ENCODE measurements around the gene SEPTIN1. TPM values are rescaled to one million over a fixed set of nuclear protein-coding genes. Genes with fewer than 3 reads are reported as not detected.
"Not testable (repeated sequence)": the region's sequence is repeated elsewhere in the genome, so short reads cannot be mapped to it uniquely, and the experiment has no call there.

SEPTIN1 gene
- total RNA-seq, 3 donors from 2014 or later (not counting 1 experiment from before 2014, with no cell fraction given), result 196 to 210 (median 205) TPM

DNA sequence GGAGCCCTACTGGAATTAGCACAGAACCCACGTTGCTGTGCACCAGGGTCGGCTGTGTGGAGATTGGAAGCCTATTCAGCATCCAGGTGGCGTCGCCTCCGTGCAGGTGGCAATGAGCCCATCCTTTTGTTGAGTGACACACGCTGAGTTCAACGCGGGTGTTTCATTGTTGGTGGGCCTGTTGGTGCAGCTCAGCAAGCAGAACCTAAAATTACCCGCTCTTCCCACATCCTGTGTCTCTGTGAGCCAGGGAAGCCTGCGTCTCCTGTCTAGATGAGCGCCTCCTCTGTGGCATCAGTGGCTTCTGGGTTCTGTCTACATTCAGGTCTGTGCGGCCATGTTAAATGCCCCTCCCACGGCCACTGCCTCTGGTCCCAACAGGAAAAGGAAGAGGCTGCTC is 41.7 kb downstream of the SEPTIN1 start:
- H3K9me3 Mint-ChIP-seq, result no peaks in the 10 kb centered on the region
- H3K4me1 Mint-ChIP-seq, result peaks cover 6 to 7% of the 10 kb centered on the region in 2 donors
- TF ChIP-seq, protein P1, sequence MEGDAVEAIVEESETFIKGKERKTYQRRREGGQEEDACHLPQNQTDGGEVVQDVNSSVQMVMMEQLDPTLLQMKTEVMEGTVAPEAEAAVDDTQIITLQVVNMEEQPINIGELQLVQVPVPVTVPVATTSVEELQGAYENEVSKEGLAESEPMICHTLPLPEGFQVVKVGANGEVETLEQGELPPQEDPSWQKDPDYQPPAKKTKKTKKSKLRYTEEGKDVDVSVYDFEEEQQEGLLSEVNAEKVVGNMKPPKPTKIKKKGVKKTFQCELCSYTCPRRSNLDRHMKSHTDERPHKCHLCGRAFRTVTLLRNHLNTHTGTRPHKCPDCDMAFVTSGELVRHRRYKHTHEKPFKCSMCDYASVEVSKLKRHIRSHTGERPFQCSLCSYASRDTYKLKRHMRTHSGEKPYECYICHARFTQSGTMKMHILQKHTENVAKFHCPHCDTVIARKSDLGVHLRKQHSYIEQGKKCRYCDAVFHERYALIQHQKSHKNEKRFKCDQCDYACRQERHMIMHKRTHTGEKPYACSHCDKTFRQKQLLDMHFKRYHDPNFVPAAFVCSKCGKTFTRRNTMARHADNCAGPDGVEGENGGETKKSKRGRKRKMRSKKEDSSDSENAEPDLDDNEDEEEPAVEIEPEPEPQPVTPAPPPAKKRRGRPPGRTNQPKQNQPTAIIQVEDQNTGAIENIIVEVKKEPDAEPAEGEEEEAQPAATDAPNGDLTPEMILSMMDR (IDR thresholded peaks at IDR 0.05), result no peak
- no peaks in the 10 kb centered on the region for H3K27me3 ChIP-seq (ENCODE audit: control insufficient read depth, insufficient read depth, low read length)
- no peak overlapping the region for H3K4me3 Mint-ChIP-seq
- no peak for ATAC-seq
- intact Hi-C loops (cut with micrococcal nuclease), result no loop called here
- no peaks in the 10 kb centered on the region for H3K9me3 ChIP-seq (ENCODE audit: control insufficient read depth, insufficient read depth, low read length)
- no peak overlapping the region for H3K4me3 ChIP-seq (ENCODE audit: low read length)
- H3K27ac ChIP-seq (ENCODE audit: low read length), result no peak overlapping the region
- WGBS (ENCODE audit: insufficient coverage), result 60% methylated on average over 13 of the region's 13 CpGs
- no peaks in the 10 kb centered on the region for H3K36me3 Mint-ChIP-seq
- no peak overlapping the region for H3K27ac Mint-ChIP-seq
- DNase-seq, result peak in 1 of 2 donors; percentile 38
- no peaks in the 10 kb centered on the region for H3K27me3 Mint-ChIP-seq (ENCODE audit: low read depth in 2 of 2)
- no peaks in the 10 kb centered on the region for H3K36me3 ChIP-seq (ENCODE audit: control insufficient read depth, insufficient read depth, low read length)
- peaks cover 14% of the 10 kb centered on the region for H3K4me1 ChIP-seq (ENCODE audit: control insufficient read depth, insufficient read depth, low read length)

DNA sequence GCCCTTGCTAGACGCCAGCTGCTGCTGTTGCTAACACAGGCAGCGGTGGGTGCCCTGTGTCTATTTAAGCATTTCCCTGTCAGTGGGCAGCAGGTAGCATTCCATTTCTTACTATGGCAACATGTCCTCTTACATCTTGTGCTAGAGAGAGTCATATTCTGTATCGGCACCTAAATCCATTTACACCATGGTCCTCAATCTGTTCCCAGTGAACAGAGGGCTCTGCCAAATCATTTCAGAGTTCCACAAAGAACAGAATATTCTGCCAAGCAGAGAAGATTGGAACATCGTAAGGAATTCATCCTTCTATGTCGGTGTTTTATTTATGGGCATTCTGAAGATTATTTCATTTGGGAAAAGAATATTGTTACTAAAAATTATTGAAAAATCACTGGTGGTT is 43.6 kb downstream of the SEPTIN1 start:
- H3K27me3 Mint-ChIP-seq (ENCODE audit: low read depth in 2 of 2); H3K36me3 ChIP-seq (ENCODE audit: control insufficient read depth, insufficient read depth, low read length); H3K27ac Mint-ChIP-seq; H3K9me3 Mint-ChIP-seq; H3K4me3 Mint-ChIP-seq; H3K4me3 ChIP-seq (ENCODE audit: low read length); intact Hi-C loops (cut with micrococcal nuclease); H3K27ac ChIP-seq (ENCODE audit: low read length); H3K36me3 Mint-ChIP-seq; H3K9me3 ChIP-seq (ENCODE audit: control insufficient read depth, insufficient read depth, low read length); DNase-seq; ATAC-seq; H3K27me3 ChIP-seq (ENCODE audit: control insufficient read depth, insufficient read depth, low read length): not testable (repeated sequence)
- peaks cover 16% of the 10 kb centered on the region in 2 donors for H3K4me1 Mint-ChIP-seq
- WGBS (ENCODE audit: insufficient coverage), result 100% methylated on average over 3 of the region's 5 CpGs
- H3K4me1 ChIP-seq (ENCODE audit: control insufficient read depth, insufficient read depth, low read length), result peaks cover 17% of the 10 kb centered on the region

DNA sequence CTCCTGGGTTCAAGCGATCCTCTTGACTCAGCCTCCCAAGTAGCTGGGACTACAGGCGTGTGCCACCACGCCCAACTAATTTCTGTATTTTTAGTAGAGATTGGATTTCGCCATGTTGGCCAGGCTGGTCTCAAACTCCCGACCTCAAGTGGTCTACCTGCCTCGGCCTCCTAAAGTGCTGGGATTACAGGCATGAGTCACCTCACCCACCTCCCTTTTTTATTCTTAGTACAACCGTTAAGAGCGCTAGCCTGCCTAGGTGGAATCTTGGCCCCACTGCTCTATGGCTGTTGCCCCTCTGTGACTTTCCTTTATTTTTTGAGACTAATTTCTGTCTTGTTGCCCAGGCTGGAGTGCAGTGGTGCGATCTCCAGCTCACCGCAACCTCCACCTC is 44.4 kb downstream of the SEPTIN1 start:
- H3K36me3 ChIP-seq (ENCODE audit: control insufficient read depth, insufficient read depth, low read length); H3K9me3 ChIP-seq (ENCODE audit: control insufficient read depth, insufficient read depth, low read length); H3K27ac Mint-ChIP-seq; DNase-seq; H3K27me3 ChIP-seq (ENCODE audit: control insufficient read depth, insufficient read depth, low read length); H3K27me3 Mint-ChIP-seq (ENCODE audit: low read depth in 2 of 2); intact Hi-C loops (cut with micrococcal nuclease); H3K4me3 ChIP-seq (ENCODE audit: low read length); ATAC-seq; H3K27ac ChIP-seq (ENCODE audit: low read length); H3K9me3 Mint-ChIP-seq; H3K36me3 Mint-ChIP-seq: not testable (repeated sequence)
- peaks cover 16% of the 10 kb centered on the region in 2 donors for H3K4me1 Mint-ChIP-seq
- H3K4me1 ChIP-seq (ENCODE audit: control insufficient read depth, insufficient read depth, low read length), result peaks cover 17% of the 10 kb centered on the region
- peak overlapping the region; percentile 25 for H3K4me3 Mint-ChIP-seq
- 97% methylated on average over 10 of the region's 10 CpGs for WGBS (ENCODE audit: insufficient coverage)

DNA sequence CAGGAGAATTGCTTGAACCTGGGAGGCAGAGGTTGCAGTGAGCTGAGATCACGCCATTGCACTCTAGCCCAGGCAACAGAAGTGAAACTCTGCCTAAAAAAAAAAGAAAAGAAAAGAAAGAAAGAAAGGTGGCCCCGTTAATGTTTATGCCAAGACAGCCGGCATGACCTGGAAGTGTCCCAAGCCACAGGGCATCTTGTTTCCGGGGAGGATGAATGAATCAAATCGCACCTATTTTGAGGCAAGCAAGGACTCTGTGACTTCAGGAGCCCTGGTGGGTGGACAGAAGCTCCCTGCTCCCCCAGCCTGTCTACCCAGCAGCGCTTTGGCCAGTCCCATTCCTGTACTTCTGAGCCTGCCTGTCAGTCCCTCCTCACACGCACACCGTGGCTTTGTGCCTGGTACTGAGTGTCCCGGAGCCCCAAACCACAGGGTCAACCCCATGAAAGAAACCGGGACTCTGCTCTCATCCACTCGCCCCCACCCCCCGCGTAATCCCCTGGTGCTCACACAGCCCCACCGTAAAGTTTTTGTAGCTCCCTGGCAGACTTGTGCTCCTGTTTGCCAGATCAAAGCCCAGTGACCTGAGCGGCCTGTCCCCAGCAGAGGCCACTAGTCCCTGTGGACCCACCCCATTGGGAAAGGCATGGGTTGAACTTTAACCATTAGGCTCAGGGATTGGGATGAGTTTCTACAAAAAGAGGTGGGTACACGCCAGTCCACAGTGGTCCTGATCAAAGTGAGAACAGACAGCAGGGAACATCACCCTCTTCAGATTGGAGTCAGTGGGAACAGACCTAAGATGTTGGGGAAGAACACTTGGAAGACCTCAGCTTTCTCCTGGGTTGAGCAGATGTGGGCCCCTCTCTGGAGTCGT is 46.5 kb downstream of the SEPTIN1 start:
- H3K36me3 ChIP-seq (ENCODE audit: control insufficient read depth, insufficient read depth, low read length), result no peaks in the 10 kb centered on the region
- Mint-ChIP-seq H3K27me3 (ENCODE audit: low read depth in 2 of 2) (no peaks in the 10 kb centered on the region), H3K4me1 (peaks cover 16% of the 10 kb centered on the region in 2 donors), H3K27ac (peak overlapping the region; percentile 86 to 89), H3K36me3 (no peaks in the 10 kb centered on the region), H3K9me3 (no peaks in the 10 kb centered on the region), H3K4me3 (peak overlapping the region; percentile 92)
- H3K27me3 ChIP-seq (ENCODE audit: control insufficient read depth, insufficient read depth, low read length), result no peaks in the 10 kb centered on the region
- 29% methylated on average over 17 of the region's 17 CpGs for WGBS (ENCODE audit: insufficient coverage)
- TF ChIP-seq, protein P1 (IDR thresholded peaks at IDR 0.05), result no peak
- intact Hi-C loops (cut with micrococcal nuclease), result loop anchor here (1.0 to 2.0 kb wide), 2 partner anchors 14 to 43 kb away; no protein-coding TSS in a partner anchor
- DNase-seq, result peak in 1 of 2 donors; percentile 67
- H3K9me3 ChIP-seq (ENCODE audit: control insufficient read depth, insufficient read depth, low read length), result no peaks in the 10 kb centered on the region
- H3K4me3 ChIP-seq (ENCODE audit: low read length), result peak overlapping the region; percentile 45
- peaks cover 17% of the 10 kb centered on the region for H3K4me1 ChIP-seq (ENCODE audit: control insufficient read depth, insufficient read depth, low read length)
- peak in 1 of 3 donors; percentile 10 for ATAC-seq
- peak overlapping the region; percentile 65 for H3K27ac ChIP-seq (ENCODE audit: low read length)

DNA sequence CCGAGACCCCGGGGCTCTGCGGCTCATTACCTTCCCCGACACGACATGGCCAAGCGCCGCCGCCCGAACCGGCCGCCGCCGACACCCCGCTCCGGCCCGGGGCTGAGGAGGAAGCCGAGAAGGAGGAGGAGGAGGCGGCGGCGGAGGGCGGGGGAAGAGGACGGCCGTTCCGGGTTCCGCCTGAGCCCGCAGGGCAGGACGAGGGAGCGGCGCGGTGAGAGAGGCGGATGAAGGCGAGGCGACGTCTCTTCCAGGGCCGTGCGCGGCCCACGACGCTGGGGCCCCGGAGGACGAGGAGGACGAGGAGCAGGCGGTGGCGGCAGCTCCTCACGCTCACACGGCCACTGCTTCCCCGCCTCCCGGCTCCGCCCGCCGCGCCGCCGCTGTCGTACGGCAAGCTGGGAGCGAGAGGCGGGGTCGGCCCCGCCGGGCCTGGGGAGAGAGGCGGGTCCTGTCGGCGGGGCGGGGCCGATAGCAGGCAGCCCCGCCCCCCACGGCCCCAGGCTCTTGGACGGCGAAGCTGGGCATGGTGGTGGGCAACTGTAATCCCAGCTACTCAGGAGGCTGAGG is 47.2 kb downstream of the SEPTIN1 start:
- not testable (repeated sequence) for H3K36me3 Mint-ChIP-seq; H3K9me3 ChIP-seq (ENCODE audit: control insufficient read depth, insufficient read depth, low read length); H3K27me3 Mint-ChIP-seq (ENCODE audit: low read depth in 2 of 2); H3K27me3 ChIP-seq (ENCODE audit: control insufficient read depth, insufficient read depth, low read length); H3K36me3 ChIP-seq (ENCODE audit: control insufficient read depth, insufficient read depth, low read length); H3K9me3 Mint-ChIP-seq
- DNase-seq (peak; percentile 78 to 84), ATAC-seq (peak; percentile 76 to 88 (median 76))
- peak overlapping the region; percentile 54 for H3K4me3 ChIP-seq (ENCODE audit: low read length)
- H3K4me1 ChIP-seq (ENCODE audit: control insufficient read depth, insufficient read depth, low read length), result peaks cover 17% of the 10 kb centered on the region
- H3K27ac Mint-ChIP-seq, result peak overlapping the region; percentile 86 to 89
- intact Hi-C loops (cut with micrococcal nuclease), result loop anchor here (1.0 to 2.0 kb wide), 2 partner anchors 15 to 44 kb away; no protein-coding TSS in a partner anchor
- under 1% methylated on average over 70 of the region's 70 CpGs for WGBS (ENCODE audit: insufficient coverage)
- peak overlapping the region; percentile 72 for H3K27ac ChIP-seq (ENCODE audit: low read length)
- H3K4me1 Mint-ChIP-seq, result peaks cover 16% of the 10 kb centered on the region in 2 donors
- H3K4me3 Mint-ChIP-seq, result peak overlapping the region; percentile 92

DNA sequence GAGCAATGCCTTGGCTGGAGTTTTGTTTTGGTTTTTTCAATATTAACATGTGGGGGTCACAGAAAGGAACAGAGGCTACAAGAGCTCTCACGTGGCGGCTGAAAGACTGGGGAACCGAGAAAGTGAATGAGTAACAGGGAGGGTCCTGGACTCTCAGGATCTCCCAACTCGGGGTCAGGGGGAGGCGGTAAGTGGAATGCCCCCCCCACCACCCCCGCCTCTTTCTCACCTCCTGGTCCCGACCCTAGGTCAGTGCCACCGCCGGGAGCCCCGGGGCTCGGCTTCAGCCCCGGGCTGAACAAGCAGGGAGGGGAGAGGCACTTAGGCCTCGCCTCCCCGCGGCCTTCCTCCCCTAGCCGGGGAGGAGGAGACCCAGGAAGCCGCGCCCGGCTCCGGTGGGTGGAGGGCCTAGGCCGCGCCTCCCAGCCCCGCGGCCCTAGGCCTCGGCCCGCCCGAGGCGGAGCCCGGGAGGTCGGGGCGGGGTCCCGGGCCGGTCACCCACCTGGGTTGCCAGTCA is 47.8 kb downstream of the SEPTIN1 start:
- peaks cover 17% of the 10 kb centered on the region for H3K4me1 ChIP-seq (ENCODE audit: control insufficient read depth, insufficient read depth, low read length)
- intact Hi-C loops (cut with micrococcal nuclease), result loop anchor here (2.0 kb wide), 1 partner anchor 44 kb away; no protein-coding TSS in a partner anchor

More for the DNA sequence above, 47.8 kb downstream of the SEPTIN1 start:
- H3K36me3 ChIP-seq (ENCODE audit: control insufficient read depth, insufficient read depth, low read length); H3K27me3 ChIP-seq (ENCODE audit: control insufficient read depth, insufficient read depth, low read length); H3K27me3 Mint-ChIP-seq (ENCODE audit: low read depth in 2 of 2); H3K36me3 Mint-ChIP-seq; H3K9me3 ChIP-seq (ENCODE audit: control insufficient read depth, insufficient read depth, low read length); H3K9me3 Mint-ChIP-seq: not testable (repeated sequence)
- peak overlapping the region; percentile 96 for H3K4me3 Mint-ChIP-seq
- DNase-seq (peak; percentile 79 to 89), ATAC-seq (peak; percentile 83 to 96 (median 89))
- H3K27ac Mint-ChIP-seq, result peak overlapping the region; percentile 86 to 89
- WGBS (ENCODE audit: insufficient coverage), result 0% methylated on average over 8 of the region's 33 CpGs
- H3K4me3 ChIP-seq (ENCODE audit: low read length), result peak overlapping the region; percentile 54
- peaks cover 16% of the 10 kb centered on the region in 2 donors for H3K4me1 Mint-ChIP-seq
- H3K27ac ChIP-seq (ENCODE audit: low read length), result peak overlapping the region; percentile 35
